ENCODE data around the gene TDRD7.

DNA sequence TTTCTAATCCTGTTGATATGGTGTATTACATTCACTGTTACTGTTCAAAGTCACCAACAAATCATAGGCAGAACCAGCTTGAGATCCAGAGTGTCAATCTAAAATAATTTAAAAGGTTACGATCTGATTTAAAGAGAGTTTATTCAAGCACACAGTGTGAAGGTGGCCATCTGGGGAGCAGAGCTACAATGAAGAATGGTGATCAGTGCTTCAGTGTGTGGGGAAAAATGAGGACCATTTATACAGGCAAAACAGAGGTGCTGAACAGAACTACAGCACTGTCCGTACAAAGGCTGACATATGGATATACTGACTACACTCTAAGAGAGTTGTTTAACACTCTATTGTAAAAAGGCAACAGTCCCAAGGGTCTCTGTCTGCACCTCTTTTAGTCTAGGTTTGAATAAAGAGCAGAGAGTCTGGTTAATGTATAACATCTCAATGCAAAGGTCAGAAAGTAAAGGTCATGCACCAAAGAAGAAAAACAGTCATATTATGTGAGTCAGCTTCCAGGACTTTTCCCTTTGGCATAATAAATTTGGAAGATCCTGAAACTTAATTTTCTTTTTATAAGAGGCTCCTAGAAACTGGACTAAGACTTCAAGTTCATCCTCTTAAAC is 29.7 kb upstream of the TDRD7 start:
- TF ChIP-seq, protein P1, sequence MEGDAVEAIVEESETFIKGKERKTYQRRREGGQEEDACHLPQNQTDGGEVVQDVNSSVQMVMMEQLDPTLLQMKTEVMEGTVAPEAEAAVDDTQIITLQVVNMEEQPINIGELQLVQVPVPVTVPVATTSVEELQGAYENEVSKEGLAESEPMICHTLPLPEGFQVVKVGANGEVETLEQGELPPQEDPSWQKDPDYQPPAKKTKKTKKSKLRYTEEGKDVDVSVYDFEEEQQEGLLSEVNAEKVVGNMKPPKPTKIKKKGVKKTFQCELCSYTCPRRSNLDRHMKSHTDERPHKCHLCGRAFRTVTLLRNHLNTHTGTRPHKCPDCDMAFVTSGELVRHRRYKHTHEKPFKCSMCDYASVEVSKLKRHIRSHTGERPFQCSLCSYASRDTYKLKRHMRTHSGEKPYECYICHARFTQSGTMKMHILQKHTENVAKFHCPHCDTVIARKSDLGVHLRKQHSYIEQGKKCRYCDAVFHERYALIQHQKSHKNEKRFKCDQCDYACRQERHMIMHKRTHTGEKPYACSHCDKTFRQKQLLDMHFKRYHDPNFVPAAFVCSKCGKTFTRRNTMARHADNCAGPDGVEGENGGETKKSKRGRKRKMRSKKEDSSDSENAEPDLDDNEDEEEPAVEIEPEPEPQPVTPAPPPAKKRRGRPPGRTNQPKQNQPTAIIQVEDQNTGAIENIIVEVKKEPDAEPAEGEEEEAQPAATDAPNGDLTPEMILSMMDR (IDR thresholded peaks at IDR 0.05) = no peak
- no peak for TF ChIP-seq POLR2A (IDR thresholded peaks at IDR 0.05)
